Measurements from ENCODE around the gene SLC2A5.
"Not testable (repeated sequence)": the region's sequence is repeated elsewhere in the genome, so short reads cannot be mapped to it uniquely, and the experiment has no call there.

Gene SLC2A5

DNA sequence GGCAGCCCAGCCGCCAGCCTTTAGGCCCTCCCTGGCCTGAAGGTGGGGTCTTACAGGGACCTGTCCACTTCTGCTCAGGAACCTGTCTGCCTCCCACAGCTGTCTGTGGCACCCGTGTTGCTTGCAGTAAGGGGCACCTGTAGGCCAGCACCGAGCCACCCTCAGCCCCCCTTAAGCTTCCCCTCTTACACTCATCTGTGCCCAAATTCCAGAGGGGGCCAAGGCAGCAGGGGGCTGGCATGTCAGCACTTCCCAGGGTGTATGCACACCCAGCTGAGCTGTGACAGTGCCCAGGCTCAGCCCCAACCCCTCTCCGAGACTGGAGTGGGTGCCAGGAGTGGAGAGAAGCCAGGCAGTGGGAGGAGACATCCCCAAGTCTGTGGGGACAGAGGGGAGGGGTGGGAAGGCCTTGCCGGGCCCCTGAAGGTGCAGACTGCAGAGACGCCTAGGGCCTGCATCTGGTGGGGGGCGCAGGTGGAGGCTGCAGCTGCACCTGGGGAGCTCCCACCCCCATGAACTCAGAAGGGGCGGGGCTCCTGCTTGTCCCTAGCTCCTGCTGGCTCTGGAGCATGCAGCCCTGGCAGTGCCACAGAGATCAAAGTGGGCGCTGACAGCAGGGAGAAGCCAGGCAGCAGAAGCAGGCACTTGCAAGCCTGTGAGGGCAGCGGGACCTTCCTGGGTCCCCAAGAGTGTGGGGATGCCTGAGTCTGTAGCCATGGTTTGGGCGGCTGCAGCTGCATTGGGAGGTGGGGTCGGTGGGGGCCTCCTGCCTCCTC, 37.8 kb downstream of the SLC2A5 start:
- no peak for DNase-seq

- DNase-seq, result not testable (repeated sequence)
These were observed 38.4 kb downstream of the SLC2A5 start for GRCh38 chr1:9031077-9031476.

- no peak for DNase-seq
These were observed 40.3 kb downstream of the SLC2A5 start for GRCh38 chr1:9028921-9029705.

- DNase-seq, result no peak
These were observed 42.1 kb downstream of the SLC2A5 start for GRCh38 chr1:9027307-9027706.

DNA sequence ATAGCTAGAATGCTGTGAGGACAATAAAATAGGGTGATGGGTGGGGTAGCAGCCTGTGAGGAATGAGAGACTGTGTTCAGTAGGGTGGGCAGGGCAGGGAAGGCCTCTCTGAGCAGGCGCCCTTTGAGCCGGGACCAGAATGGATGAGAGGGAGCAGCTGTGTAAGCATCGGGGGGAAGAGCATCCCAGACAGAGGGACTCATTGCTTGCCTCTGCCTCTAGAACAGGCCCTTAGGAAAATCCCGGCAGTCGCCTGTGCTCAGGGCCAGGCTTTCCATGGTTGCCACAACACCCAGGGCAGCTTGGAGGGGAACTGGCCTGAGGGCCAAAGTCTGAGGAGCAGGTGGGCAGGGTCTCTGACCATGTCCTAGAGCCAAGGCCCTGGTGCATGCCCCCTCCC, 44.0 kb downstream of the SLC2A5 start:
- DNase-seq, result no peak

- no peak for DNase-seq
These were observed 44.6 kb downstream of the SLC2A5 start for GRCh38 chr1:9024837-9025236.

DNA sequence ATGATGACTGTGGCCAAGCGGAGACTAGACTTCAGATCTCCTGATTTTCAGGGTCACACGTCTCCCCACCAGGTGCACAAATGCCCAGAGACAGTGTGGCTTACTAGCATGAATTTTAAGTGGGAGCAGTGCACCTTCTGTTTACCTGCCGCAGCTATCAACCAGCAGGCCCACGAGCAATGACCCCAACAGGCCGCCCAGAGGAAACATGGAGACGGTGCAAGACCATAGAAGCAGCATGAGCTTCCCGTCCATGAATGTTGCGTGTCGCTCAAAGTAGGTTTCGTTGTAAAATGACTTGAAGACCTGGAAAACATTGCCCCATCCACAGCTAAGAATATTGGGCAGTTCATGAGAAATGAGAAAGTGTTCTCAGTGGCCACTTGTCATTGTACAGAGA, 46.7 kb downstream of the SLC2A5 start:
- no peak for DNase-seq

DNA sequence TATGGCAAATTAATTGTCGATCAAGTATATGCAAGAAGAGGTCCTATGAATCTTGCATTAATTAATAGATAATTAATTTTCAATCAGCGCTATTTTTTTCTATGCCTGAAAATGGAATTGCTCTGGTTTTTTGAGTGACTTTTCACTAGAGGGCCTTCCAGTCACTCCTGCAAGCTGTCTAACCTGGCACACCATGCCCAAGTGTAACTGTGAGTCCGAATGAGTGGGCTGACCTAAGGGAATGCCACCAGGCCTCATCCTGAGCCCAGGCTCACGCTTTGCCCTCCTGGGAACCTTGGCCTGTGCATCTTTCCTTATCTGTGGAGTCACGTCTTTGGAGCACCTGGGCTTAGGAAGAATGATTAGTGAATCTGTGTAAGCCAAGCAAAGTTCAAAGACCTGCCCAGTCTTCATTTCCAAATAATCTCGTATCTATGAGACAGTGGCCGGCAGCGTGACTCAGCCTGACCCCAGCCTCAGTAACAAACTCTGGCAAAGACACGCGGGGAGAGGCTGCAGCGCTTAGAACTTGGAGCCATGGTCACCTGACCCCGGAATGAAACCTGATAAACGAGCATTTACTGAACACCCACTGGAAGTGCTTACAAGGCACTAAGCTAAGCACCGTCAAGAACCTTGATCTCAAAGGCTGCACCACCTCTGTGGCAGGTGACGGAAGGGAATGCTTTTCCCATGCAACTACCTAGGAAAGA, 47.3 kb downstream of the SLC2A5 start:
- not testable (repeated sequence) for DNase-seq

GRCh38 chr1:9020305-9020704, 49.1 kb downstream of the SLC2A5 start:
- no peak for DNase-seq

GRCh38 chr1:9019896-9020295, 49.5 kb downstream of the SLC2A5 start:
- no peak for DNase-seq

DNA sequence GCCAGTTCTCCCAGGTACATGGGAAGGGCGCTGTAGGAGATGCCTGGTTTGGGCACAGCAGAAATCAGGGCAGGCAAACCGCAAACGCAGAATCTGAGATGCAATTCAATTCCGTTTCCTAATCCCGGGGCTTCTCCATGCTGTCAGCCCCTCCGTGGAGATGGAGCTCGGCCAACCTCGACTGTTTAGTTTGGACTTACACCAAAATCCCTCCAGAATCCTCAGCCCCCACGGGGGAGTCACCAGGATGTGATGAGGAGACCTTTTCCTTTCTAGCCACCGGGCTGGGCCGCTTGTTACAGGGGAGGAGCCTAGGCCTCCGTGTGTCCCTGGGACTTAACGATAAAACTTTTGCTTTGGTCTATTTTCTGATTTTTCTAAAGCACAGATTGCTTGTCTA, 51.1 kb downstream of the SLC2A5 start:
- no peak for DNase-seq

DNA sequence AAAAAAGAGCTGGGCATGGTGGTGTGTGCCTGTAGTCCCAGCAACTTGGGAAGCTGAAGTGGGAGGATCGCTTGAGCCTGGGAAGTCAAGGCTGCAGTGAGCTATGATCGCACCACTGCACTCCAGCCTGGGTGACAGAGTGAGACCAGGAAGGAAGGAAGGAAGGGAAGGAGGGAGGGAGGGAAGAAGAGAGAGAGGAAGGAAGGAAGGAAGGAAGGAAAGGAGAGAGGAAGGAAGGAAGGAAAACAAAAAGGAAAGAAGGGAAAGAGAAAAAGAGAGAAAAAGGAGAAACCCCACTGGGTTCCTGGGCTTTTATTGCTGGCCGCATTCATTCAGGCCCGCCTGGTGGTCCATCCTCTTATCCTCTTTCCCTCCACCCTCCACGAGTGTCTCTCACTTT, 53.0 kb downstream of the SLC2A5 start:
- no peak for DNase-seq

DNA sequence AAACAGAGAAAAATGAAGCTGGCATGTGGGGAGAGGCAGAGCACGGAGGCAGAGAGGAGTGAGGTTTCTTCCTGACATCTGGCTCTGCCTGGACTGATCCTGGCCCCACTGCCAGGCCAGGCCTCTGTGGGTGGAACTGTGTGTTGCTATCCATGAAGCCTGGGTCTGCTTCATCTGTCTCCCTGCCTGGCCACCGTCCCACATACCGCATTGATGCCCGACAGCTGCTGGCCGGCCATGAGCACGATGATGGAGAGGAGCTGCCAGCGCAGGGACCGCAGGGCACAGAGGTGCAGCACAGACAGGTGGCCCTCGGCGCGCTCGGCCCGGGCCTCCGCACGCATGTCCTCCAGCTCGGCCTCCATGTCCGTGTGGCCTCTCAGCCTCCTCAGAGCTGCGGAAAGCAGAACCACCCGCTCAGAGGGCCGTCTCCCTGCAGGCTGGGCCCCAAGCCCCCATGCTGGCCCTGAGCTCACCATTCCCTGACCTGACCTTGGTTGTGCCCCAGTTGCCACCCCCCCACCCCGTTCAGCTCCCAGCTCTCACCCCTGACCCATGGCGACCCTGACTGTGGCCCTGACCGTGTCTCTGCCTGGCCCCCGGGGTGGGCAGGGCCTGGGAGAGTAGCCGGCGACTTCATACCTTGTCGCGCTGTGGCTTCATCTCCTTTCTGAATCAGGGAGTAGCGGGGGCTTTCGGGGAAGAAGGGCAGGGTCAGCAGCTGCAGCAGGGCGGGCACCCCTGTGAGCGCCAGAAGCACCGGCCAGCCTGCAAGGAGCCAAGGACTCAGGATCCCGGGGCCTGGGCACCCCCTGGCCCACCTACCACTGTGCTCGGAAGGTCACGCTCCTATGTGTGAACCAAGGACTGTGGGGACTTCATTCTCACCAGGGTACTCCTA, 54.7 kb downstream of the SLC2A5 start:
- no peak for DNase-seq

- DNase-seq, result no peak
These were observed 55.6 kb downstream of the SLC2A5 start for GRCh38 chr1:9013819-9014218.

DNA sequence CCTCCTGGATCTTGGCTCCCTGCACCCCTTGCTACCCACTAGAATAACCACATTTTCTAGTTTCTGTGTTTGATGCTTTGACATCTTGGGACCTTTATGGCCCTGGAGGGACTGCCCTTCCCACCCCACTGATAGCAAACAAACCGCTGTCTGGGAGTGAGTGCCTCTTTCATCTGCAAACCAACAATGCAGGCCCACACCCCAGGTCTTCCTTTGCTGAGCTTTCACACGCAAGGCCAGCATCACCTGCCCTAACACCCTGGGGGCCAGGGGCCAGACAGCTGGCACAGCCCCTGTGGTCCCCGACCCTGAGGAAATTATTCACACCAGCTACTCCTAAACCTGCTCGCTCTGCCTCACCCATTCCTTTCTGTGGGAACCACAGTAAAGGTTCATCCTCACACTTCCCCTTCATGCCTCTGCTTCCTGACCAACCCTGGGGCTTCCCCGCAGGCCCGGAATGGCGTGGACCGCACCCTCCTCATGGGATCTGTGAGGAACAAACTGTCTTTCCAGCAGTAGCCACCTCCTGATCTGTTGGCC, 58.6 kb downstream of the SLC2A5 start:
- no peak for DNase-seq

DNA sequence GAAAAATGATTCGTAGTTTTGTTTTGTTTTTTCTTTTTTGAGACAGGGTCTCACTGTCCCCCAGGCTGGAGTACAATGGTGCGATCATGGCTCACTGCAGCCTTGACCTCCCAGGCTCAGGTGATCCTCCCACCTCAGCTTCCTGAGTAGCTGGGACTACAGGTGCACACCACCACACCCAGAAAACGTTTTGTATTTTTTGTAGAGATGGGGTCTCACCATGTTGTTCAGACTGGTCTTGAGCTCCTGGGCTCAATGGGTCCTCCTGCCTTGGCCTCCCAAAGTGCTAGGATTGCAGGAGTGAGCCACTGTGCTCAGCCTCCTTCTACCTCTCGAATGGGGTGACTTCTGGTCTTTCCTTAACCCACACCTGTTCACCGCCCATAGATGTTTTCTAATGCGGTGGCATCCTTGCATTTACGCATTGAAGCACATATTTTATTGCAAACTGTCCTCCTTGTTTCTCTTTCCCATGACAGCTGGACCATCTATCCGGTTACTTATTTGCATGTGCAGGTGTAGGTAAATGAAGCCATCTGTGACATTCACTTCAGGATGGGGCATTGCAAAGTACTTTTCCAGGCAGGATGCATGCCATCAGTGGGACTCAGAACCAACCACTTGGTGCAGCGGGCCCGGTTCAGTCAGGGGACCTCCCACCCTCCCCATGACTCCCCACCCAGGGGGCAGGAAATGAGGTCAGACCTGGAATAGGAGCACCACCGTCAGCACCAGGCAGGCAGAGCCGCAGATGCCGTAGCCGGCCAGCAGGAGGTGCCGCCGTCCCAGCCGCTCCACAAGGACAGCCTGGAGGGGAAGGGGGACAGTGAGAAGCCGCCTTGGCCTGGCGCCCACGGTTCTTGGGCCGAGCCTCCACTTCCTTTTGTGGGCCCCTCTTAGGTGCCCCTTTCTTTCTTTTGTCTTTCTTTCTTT, 59.7 kb downstream of the SLC2A5 start:
- peak; percentile 24 for DNase-seq

DNA sequence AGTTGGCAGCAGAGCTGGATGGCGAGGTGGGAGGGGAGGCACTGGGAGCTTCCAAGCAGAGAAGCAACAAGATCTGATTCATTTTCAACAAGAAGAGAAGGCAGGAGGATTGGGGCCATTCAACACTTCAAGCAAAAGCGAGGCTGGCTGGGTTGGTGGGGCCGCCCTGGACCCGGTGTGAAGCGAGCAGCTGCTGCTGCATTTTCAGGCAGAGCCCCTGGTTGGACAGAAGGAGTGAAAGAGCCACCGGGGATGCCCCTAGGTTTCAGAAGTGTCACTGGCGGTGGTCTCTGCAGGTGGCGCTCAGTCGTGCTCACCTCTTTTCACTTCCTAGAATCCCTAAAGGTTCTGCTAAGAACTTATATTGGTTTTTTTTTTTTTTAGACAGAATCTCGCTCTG, 61.2 kb downstream of the SLC2A5 start:
- no peak for DNase-seq

- DNase-seq, result no peak
These were observed 62.3 kb downstream of the SLC2A5 start for GRCh38 chr1:9006956-9007615.

GRCh38 chr1:9005395-9005708, 64.1 kb downstream of the SLC2A5 start:
- no peak for DNase-seq

DNA sequence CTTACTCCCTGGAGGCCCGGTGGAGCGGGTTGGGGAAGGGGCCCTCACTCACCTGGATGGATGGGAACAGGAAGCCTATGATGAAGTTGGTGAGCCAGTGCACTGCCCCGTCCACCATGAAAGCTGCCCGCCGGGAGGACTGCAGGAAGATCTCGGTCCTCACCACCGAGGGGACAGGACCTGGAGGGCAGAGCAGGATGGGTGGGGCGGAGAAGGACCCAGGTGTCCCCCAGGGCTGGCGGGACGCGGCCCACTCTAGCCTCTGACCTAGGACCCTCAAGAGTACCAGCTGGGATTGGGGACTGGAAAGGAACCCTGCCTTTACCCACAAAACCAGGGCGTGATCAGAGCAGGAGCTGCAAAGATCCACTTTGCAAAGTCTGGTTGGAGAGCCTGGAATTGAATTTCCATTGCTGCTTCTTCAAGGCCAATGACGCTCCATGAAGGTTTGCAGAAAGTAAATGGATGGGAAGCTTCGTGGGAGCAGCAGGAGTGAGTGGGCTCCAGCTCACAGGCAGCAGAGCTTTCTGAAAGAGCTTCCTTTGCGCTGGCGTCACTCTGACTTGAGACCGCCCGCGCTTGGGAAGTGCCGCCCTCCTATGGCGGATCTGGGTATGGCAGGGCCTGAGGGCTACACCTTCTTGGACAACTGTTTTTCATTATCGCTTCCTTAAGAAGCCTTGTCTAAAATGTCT, 64.6 kb downstream of the SLC2A5 start:
- no peak for DNase-seq
